Kidney glomerular epithelial cell (primary cell): ENCODE measurements around the gene COL5A1.
"Not testable (repeated sequence)": the region's sequence is repeated elsewhere in the genome, so short reads cannot be mapped to it uniquely, and the experiment has no call there.

ENCODE experiments used
- DNase-seq: peaks from one replicate; lab custom pipeline; 2025; lab: John Stamatoyannopoulos, UW

Gene COL5A1

GRCh38 chr9:134854541-134854981, 213.0 kb downstream of the COL5A1 start:
- no peak for DNase-seq

GRCh38 chr9:134855231-134855899, 213.8 kb downstream of the COL5A1 start:
- no peak for DNase-seq

GRCh38 chr9:134855900-134856377, 214.3 kb downstream of the COL5A1 start:
- DNase-seq, result no peak

- not testable (repeated sequence) for DNase-seq
Observed at GRCh38 chr9:134857451-134857850, 215.8 kb downstream of the COL5A1 start.

- DNase-seq, result no peak
Observed at GRCh38 chr9:134858051-134858841, 216.6 kb downstream of the COL5A1 start.

- no peak for DNase-seq
Observed at GRCh38 chr9:134860510-134860909, 218.9 kb downstream of the COL5A1 start.

GRCh38 chr9:134861595-134862334, 220.2 kb downstream of the COL5A1 start:
- no peak for DNase-seq

GRCh38 chr9:134863306-134863902, 221.8 kb downstream of the COL5A1 start:
- DNase-seq, result no peak

GRCh38 chr9:134863941-134864820, 222.6 kb downstream of the COL5A1 start:
- no peak for DNase-seq

GRCh38 chr9:134864821-134865190, 223.2 kb downstream of the COL5A1 start:
- DNase-seq, result no peak

- DNase-seq, result no peak
Observed at GRCh38 chr9:134867917-134868750, 226.5 kb downstream of the COL5A1 start.

GRCh38 chr9:134868751-134869553, 227.3 kb downstream of the COL5A1 start:
- DNase-seq, result no peak

- no peak for DNase-seq
Observed at GRCh38 chr9:134869554-134870300, 228.1 kb downstream of the COL5A1 start.

- no peak for DNase-seq
Observed at GRCh38 chr9:134870301-134870694, 228.7 kb downstream of the COL5A1 start.

- no peak for DNase-seq
Observed at GRCh38 chr9:134870746-134871662, 229.4 kb downstream of the COL5A1 start.

- DNase-seq, result no peak
Observed at GRCh38 chr9:134871697-134872340, 230.2 kb downstream of the COL5A1 start.
